HG03196 (cell line): ENCODE results near the gene SLC12A8.
A peak's percentile ranks its signal among the peaks of the same experiment; 100 is the strongest.

Experiments used
- ATAC-seq: cut with Tn5 transposase; IDR thresholded peaks from one replicate; pipeline ENCODE4 v1.9.1; 2021; ENCODE audit not compliant: unreplicated experiment

The SLC12A8 gene

DNA sequence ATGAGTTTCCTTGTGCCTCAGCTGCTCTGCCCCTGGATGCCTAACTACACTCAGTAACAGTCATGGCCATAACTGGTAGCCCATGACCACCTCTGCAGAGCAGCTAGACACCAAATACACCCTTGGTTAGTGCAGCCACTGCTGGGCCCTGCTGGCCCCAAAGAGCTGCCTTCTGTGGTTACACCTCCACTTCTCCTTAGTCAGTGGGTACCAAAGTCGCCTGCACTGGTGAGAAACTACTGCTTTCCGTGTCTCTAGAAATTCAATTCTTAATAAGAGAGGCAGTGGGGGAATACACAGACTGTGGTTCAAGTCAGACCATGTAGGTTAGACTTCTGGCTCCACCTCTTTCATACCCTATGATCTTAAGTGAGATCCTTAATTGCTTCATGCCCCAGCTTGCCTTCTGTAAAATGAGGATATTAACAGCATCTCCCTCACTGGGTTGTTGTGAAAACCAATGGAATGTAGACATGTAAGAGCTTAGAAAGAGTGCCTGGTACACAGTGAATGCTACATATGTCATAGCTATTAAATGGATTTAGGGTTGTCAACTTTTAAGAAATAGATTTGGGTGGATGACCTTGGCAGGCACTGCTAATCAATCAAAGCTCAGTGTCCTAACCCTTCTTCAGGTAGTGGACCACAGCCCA lies 174.9 kb downstream of the SLC12A8 start:
- ATAC-seq: no peak

GRCh38 chr3:125035217-125035616 lies 177.3 kb downstream of the SLC12A8 start:
- peak; percentile 80 for ATAC-seq

DNA sequence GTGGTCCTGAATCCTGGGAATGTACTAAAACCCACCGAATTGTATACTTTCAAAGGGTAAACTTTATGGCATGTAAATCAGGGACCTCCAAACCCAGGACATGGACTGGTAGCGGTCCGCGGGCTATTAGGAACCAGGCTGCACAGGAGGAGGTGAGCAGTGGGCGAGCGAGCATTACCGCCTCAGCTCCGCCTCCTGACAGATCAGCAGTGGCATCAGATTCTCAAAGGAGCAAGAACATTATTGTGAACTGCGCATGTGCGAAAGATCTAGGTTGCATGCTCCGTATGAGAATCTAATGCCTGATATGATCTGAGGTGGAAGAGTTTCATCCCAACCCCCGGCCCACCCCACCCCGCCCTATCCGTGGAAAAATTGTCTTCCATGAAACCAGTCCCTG lies 178.9 kb downstream of the SLC12A8 start:
- no peak for ATAC-seq

DNA sequence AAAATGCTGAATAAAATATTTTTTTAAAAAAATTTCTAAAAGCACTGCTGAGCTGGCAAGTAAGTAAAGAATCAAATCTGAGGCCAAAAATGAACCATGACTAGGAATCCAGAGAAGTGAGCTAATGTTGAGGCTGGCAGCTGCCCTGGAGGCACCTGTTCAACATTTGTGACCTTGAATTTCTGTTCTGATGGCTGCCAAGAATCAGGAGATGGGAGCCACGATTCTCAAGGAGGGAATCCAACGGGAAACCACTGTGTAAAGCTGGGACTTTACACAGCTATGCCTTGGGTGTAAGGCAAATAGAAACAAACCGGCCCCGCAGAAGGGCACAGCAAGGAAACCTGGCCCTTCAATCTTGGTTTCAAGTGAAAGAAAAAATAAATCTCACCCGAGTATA lies 179.4 kb downstream of the SLC12A8 start:
- ATAC-seq: no peak

GRCh38 chr3:125032683-125033082 lies 179.9 kb downstream of the SLC12A8 start:
- ATAC-seq: no peak
